Upper lobe of left lung (tissue), 6 donors: ENCODE measurements around the gene CCDC85B. TPM values are rescaled to one million over a fixed set of nuclear protein-coding genes. Genes with fewer than 3 reads are reported as not detected.

Experiments
- ATAC-seq, 2 donors: fragments of 200-7000 bp; cut with Tn5 transposase; one replicate each; pipeline ENCODE4 v1.9.1; 2022; ENCODE audit warnings: mild to moderate bottlenecking in 2 of 2, moderate library complexity in 2 of 2; ENCODE audit not compliant: low FRiP score in 2 of 2
- DNase-seq, 2 donors: peaks; one replicate each; pipeline ENCODE4 v3.0.0-alpha.2; 2019 to 2020
- H3K27ac ChIP-seq, 4 donors: fragments of 200-600 bp; sonication (generic); one replicate each; pipeline ENCODE4 v1.5.1; 2016 to 2019
- H3K27me3 ChIP-seq, 4 donors: fragments of 200-600 bp; sonication (generic); one replicate each; pipeline ENCODE4 v1.5.1; 2017 to 2019
- H3K36me3 ChIP-seq, 4 donors: fragments of 200-600 bp; sonication (generic); one replicate each; pipeline ENCODE4 v1.5.1; 2016 to 2019
- H3K4me1 ChIP-seq, 4 donors: fragments of 200-600 bp; sonication (generic); one replicate each; pipeline ENCODE4 v1.5.1; 2018 to 2019
- H3K4me3 ChIP-seq, 4 donors: fragments of 200-600 bp; sonication (generic); one replicate each; pipeline ENCODE4 v1.5.1; 2017 to 2019; ENCODE audit warnings: mild to moderate bottlenecking in 2 of 4, moderate library complexity in 1 of 4
- H3K9me3 ChIP-seq, 4 donors: fragments of 200-600 bp; sonication (generic); one replicate each; pipeline ENCODE4 v1.5.1; 2018 to 2019
- EP300 ChIP-seq, 4 donors: sonication (generic); formaldehyde crosslinking; IDR thresholded peaks; one replicate each; pipeline ENCODE4 v1.5.1; 2017; ENCODE audit warnings: antibody characterized with exemption in 4 of 4, control low read depth in 2 of 4
- POLR2A ChIP-seq, 4 donors: fragments of 450-650 bp; IDR thresholded peaks; one replicate each; pipeline ENCODE4 v1.5.1; 2016 to 2017; ENCODE audit warnings: antibody characterized with exemption in 4 of 4, mild to moderate bottlenecking in 2 of 4
- POLR2AphosphoS5 ChIP-seq, 2 donors: sonication (generic); formaldehyde crosslinking; IDR thresholded peaks; one replicate each; pipeline ENCODE4 v1.5.1; 2017; ENCODE audit warnings: antibody characterized with exemption in 2 of 2
- WGBS, 2 donors: methylation state at CpG; one replicate each; pipeline ENCODE4 v1.1.5; 2017 to 2018; 5-methylcytosine and 5-hydroxymethylcytosine counted together
- total RNA-seq, 6 donors: library from RNA; depleted of rRNA in 4 of 6; stranded (reverse); fragments of >200 nt in 4 of 6; gene quantifications; one replicate each; pipeline versions ENCODE4 v1.1.0 to v1.2.1, GENCODE V29; 2016 to 2021
- TF ChIP-seq, protein P1 (sequence below), 6 experiments: fragments of 450-650 bp in 4 of 6; fragments of 200-600 bp in 2 of 6; sonication (generic) in 2 of 6; IDR thresholded peaks; one replicate each; pipeline ENCODE4 v1.5.1; 2016 to 2019; ENCODE audit warnings: antibody characterized with exemption in 6 of 6
- donor health status: DM: no; HTN: no; CAD: no; lungs with moderate emphysema.
- donor health status: DM: no; HTN: yes; CAD: no; lungs with severe emphysema.

Gene CCDC85B
- total RNA-seq, 6 donors from 2014 or later: 19.9 to 69.7 (median 37.2) TPM

- no peak overlapping the region for H3K4me3 ChIP-seq
- H3K27ac ChIP-seq: peak overlapping the region in 1 of 4 donors; percentile 56
- peaks cover 6 to 48% (median 30%) of the 10 kb centered on the region in 4 donors for H3K36me3 ChIP-seq
- no peak for TF ChIP-seq POLR2AphosphoS5 (IDR thresholded peaks at IDR 0.05)
- TF ChIP-seq POLR2A (IDR thresholded peaks at IDR 0.05): no peak
- no peak for TF ChIP-seq EP300 (IDR thresholded peaks at IDR 0.05)
- TF ChIP-seq, protein P1, sequence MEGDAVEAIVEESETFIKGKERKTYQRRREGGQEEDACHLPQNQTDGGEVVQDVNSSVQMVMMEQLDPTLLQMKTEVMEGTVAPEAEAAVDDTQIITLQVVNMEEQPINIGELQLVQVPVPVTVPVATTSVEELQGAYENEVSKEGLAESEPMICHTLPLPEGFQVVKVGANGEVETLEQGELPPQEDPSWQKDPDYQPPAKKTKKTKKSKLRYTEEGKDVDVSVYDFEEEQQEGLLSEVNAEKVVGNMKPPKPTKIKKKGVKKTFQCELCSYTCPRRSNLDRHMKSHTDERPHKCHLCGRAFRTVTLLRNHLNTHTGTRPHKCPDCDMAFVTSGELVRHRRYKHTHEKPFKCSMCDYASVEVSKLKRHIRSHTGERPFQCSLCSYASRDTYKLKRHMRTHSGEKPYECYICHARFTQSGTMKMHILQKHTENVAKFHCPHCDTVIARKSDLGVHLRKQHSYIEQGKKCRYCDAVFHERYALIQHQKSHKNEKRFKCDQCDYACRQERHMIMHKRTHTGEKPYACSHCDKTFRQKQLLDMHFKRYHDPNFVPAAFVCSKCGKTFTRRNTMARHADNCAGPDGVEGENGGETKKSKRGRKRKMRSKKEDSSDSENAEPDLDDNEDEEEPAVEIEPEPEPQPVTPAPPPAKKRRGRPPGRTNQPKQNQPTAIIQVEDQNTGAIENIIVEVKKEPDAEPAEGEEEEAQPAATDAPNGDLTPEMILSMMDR (IDR thresholded peaks at IDR 0.05): no peak
- no peaks in the 10 kb centered on the region for H3K27me3 ChIP-seq
- ATAC-seq (no peak), DNase-seq (peak in 1 of 2 donors; percentile 56)
- no peaks in the 10 kb centered on the region for H3K9me3 ChIP-seq
- WGBS, 2 donors: 86 to 87% methylated on average over 17 to 28 of the region's 28 CpGs
- peaks cover 13 to 28% (median 23%) of the 10 kb centered on the region in 4 donors for H3K4me1 ChIP-seq
Measured at GRCh38 chr11:65883786-65884715, 6.4 kb upstream of the CCDC85B start.

DNA sequence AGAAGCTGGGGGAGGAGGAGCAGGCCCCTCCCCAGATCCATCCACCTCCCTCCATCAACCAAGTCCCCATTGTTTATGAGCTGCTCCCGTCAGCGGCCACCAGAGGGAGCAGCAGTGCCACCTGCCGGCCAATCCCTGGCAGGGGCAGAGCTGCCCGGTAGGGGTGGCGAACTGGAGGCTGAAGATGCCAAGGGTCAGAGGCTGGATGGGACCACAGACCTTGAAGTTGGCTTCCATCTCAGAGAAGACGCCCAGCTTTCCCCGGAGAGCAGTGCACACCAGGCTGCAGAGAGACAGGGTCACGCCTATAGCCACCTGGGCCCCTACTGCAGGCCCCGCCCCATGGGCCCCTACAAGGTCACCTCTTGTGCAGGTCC lies 5.8 kb upstream of the CCDC85B start:
- H3K27me3 ChIP-seq: no peaks in the 10 kb centered on the region
- DNase-seq: peak; percentile 81 to 91
- TF ChIP-seq POLR2A (IDR thresholded peaks at IDR 0.05) (no peak), POLR2AphosphoS5 (IDR thresholded peaks at IDR 0.05) (peak in 1 of 2 donors; percentile 38), EP300 (IDR thresholded peaks at IDR 0.05) (no peak)
- TF ChIP-seq, protein P1 (IDR thresholded peaks at IDR 0.05): peak; percentile 96 to 99 (median 98)
- 0 to 5% methylated on average over 2 to 7 of the region's 9 CpGs for WGBS, 2 donors
- peaks cover 6 to 48% (median 30%) of the 10 kb centered on the region in 4 donors for H3K36me3 ChIP-seq
- ATAC-seq: peak; percentile 57 to 73
- H3K4me1 ChIP-seq: peaks cover 20 to 35% (median 29%) of the 10 kb centered on the region in 4 donors
- H3K27ac ChIP-seq: peak overlapping the region in 2 of 4 donors; percentile 31 to 56
- no peaks in the 10 kb centered on the region for H3K9me3 ChIP-seq
- no peak overlapping the region for H3K4me3 ChIP-seq

DNA sequence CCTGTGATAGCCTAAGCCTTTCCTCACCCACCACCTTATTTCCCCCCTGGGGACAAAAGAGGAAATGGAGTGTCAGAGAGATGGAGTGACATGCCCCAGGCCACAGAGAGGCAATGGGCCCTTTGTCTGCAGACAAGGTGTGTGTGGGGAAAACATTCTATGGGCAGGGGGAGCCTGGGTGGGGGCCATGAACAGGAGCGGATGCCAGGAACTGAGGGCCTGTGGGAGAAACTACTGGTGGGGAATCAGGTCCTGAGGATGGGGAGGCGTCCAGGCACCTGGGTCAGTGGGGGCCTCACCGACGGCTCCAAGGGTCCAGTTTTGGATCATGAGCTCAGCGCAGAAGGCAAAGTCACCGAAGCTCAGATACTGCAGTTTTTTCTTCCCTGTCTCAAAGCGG lies 5.2 kb upstream of the CCDC85B start:
- H3K4me3 ChIP-seq: no peak overlapping the region
- H3K27me3 ChIP-seq: no peaks in the 10 kb centered on the region
- H3K36me3 ChIP-seq: peaks cover 6 to 48% (median 30%) of the 10 kb centered on the region in 4 donors
- no peak for ATAC-seq
- peak overlapping the region in 2 of 4 donors; percentile 31 to 56 for H3K27ac ChIP-seq
- no peak for DNase-seq
- no peaks in the 10 kb centered on the region for H3K9me3 ChIP-seq
- H3K4me1 ChIP-seq: peaks cover 24 to 40% (median 34%) of the 10 kb centered on the region in 4 donors
- TF ChIP-seq EP300 (IDR thresholded peaks at IDR 0.05) (no peak), POLR2AphosphoS5 (IDR thresholded peaks at IDR 0.05) (no peak), POLR2A (IDR thresholded peaks at IDR 0.05) (no peak)
- TF ChIP-seq, protein P1 (IDR thresholded peaks at IDR 0.05): no peak
- WGBS, 2 donors: 88 to 97% methylated on average over 7 of the region's 7 CpGs

DNA sequence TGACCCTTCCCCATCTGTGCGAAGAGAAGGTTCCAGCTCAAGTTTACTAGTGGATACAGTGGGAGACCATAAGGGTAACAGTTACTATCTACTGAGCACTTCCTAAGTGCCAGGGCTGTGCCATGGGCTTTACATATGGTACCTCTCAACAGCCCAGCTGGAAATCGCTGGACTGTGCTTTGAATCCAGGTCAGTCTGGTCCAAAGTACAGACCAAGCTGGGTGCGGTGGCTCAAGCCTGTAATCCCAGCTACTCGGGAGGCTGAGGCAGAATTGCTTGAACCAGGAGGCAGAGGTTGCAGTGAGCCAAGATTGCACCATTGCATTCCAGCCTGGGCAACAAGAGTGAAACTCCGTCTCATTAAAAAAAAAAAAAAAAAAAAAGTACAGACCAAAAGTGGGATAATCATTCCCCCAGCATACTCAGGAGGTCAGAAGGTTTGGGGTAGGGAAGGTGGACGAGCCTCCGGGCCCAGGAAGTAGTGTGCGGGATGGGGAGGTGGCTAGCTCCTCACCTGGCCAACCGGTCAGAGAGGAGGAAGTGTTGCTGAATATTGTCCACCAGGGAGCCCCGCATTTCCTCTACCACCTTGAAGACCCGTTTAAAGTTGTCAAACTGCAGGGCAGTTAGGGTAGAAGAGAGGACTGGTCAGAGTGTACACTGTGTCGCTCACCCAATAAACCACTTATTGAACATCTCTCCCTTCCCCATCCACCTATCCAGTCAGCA lies 4.5 kb upstream of the CCDC85B start:
- 84 to 93% methylated on average over 12 of the region's 12 CpGs for WGBS, 2 donors
- DNase-seq (no peak), ATAC-seq (no peak)
- Histone ChIP-seq H3K27me3 (no peaks in the 10 kb centered on the region), H3K27ac (no peak overlapping the region), H3K9me3 (no peaks in the 10 kb centered on the region), H3K36me3 (peaks cover 6 to 48% (median 30%) of the 10 kb centered on the region in 4 donors), H3K4me1 (peaks cover 24 to 42% (median 37%) of the 10 kb centered on the region in 4 donors), H3K4me3 (no peak overlapping the region)
- TF ChIP-seq POLR2AphosphoS5 (IDR thresholded peaks at IDR 0.05) (no peak), POLR2A (IDR thresholded peaks at IDR 0.05) (no peak), EP300 (IDR thresholded peaks at IDR 0.05) (no peak)
- TF ChIP-seq, protein P1 (IDR thresholded peaks at IDR 0.05): no peak
